ENCODE data around the gene RER1.

DNA sequence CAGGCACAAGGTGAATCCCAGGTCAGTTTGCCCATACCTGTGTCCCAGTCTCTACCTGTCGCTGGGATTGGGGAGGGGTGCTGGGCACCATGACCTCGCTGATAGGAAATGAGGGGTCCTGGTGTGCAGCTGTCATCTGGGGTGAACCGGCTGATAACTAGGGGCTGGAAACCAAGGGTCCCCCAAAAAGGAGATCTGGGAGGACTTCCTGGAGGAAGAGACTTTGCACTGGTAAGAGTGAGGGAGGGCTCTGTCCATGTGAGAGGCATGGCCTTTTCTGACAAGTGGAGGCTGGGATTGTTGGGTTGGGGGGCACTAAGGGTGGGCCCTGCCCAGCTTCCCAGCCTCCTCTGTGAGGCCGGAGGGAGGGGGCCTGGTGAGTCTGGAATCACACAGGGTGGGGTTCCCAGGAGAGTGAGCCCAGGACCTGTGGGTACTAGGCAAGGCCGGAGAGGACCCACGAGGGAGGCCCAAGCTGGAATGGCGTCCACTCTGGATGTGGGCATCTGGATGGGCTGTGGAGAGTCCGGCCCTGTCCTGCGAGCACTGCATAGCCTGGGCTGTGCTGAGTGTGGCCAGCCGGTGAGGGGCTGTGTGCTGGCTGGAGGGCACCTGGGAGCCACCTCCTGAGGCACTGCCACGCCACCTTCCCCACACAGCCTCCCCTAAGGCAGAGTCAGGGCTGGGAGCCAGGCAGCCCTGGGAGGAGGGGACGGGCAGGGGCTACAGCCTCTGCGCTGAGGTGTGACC, 25.6 kb downstream of the RER1 start:
- no peak for TF ChIP-seq CTCF (conservative IDR thresholded peaks at IDR 0.05; ENCODE audit: low read length)
- TF ChIP-seq EZH2phosphoT487 (IDR thresholded peaks at IDR 0.05; ENCODE audit: borderline replicate concordance, low read depth, low read length) = no peak
